OCI-M2 (cell line): Measurements from ENCODE around the gene ATP11B.

Experiments
- DNase-seq: peaks from one replicate; lab custom pipeline; 2025; ENCODE audit not compliant: unreplicated experiment; lab: John Stamatoyannopoulos, UW

Gene ATP11B

DNA sequence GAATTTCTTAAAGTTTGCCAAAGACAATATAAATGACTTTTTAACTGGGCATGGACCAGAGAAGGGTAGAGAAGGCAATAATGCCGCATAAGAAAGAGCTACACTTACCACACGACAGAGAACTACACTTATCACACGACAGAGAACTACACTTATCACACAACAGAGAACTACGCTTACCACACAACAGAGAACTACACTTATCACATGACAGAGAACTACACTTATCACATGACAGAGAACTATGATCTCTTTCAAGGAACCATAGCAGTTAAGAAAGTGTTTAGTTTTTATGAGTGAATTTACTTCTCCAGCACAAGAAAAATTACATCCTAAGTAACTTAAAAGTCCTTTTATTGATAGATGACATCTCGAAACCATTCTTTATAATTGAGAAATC, 155.0 kb downstream of the ATP11B start:
- no peak for DNase-seq

DNA sequence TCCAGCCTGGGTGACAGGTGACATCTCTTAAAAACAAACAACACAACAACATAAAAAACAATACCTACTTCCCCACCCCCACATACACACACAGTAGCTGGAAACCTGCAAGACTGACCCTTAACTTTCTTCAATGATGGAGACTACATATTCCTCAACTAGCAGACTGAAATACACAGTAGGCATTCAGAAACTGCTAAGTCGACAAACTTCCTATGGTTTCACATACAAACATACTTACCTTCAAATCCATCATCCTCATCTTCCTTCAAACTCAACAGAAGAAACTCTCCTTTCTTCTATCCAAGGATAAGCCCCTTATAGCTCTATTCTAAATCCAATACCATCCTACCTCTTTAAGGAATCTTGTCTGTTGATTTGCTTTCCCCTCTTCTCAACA, 156.4 kb downstream of the ATP11B start:
- DNase-seq = no peak

- no peak for DNase-seq
Observed at GRCh38 chr3:182954553-182955235, 161.4 kb downstream of the ATP11B start.

- DNase-seq = no peak
Observed at GRCh38 chr3:182957226-182957625, 163.9 kb downstream of the ATP11B start.

- DNase-seq = no peak
Observed at GRCh38 chr3:182957676-182958266, 164.5 kb downstream of the ATP11B start.

DNA sequence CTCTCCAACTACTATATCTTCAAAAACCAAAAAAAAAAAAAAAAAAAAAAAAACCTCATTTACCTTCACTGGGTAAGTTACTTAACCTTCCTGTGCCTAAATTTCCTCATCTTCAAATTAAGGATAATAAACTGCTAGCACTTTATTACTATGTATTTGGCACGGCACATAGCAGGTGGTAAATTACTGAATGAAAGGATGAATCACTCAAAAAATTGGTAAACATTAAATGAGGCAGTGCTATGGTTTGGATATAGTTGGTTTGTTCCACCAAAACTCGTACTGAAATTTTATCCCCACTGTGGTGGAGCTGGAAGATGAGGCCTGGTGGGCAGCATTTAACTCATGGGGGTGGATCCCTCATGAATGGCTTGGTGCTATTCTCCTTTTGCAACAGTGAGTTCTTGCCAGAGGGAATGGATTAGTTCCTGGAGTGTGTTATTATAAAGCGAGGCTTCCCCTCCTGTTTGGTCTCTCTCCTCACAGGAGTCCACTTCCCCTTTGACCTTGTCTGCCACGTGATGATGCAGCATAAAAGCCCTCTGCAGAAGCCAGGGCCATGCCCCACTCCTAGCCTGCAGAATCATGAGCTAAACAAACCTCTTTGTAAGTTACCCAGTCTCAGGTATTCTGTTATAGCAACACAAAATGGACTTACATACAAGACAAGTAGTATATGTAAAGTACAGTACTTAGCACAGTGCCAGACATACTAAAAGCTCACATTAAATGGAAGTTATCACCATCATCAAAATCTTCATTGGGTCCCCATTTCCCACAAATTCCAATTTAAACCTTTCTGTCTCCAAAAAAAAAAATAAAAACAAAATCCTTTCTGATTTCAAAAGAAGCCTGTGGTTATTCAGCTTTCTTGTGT, 166.4 kb downstream of the ATP11B start:
- DNase-seq = no peak

- no peak for DNase-seq
Observed at GRCh38 chr3:182962166-182962565, 168.9 kb downstream of the ATP11B start.

- no peak for DNase-seq
Observed at GRCh38 chr3:182964179-182964578, 170.9 kb downstream of the ATP11B start.

- DNase-seq = no peak
Observed at GRCh38 chr3:182965861-182966366, 172.6 kb downstream of the ATP11B start.

GRCh38 chr3:182967218-182968204, 174.2 kb downstream of the ATP11B start:
- no peak for DNase-seq

DNA sequence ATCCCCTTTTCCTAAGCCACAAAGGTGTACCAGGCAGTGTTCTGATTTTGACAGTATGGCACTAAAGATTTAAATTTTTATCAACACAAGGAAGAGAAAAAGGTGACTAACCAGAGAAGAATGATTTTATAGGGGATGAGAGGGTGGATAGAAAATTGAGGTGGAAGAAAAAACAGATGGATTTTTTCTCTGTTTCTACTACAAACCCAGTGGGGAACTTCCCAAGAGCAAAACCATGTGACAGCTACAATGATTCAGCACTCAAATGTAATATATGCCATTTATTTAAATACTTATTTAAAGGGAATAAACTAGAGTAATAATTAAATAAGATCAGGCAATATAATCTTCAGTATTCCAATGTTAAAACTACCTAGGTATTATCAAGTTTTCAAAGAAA, 176.0 kb downstream of the ATP11B start:
- DNase-seq = no peak

GRCh38 chr3:182969853-182970252, 176.5 kb downstream of the ATP11B start:
- no peak for DNase-seq

DNA sequence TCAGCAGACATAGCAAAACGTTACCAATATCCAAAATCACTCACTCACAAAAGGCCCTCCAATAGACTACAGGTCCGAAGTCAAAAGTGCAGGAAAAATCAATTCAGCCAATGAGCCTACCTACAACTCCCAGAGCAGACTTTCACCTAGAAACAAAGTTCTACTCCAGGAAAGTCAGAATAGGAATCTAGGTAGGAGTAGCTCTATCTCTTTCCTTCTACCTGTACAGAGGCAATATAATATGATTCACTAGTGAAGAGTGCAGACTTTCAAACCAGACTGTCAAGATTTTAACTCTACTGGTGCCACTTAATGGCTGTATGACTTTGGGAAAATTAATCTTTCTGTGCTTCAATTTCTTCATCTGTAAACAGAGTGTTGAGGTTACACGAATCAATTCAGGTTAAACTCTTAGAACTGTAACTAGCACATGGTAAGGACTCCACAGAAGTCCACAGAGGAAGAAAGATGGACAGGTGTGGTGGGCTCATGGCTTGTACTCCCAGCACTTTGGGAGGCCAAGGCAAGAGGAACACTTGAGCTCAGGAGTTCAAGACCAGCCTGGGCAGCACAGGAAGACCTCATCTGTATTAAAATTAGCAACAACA, 177.6 kb downstream of the ATP11B start:
- DNase-seq = no peak
